GM21367 (cell line): ENCODE measurements around the gene PGAM5.

Experiments
- ATAC-seq: cut with Tn5 transposase; IDR thresholded peaks from one replicate; pipeline ENCODE4 v1.9.1; 2021; ENCODE audit not compliant: unreplicated experiment

The PGAM5 gene

GRCh38 chr12:132719141-132719953 is 8.7 kb downstream of the PGAM5 start:
- no peak for ATAC-seq

- no peak for ATAC-seq
These were observed 9.3 kb downstream of the PGAM5 start for GRCh38 chr12:132719954-132720324.

- no peak for ATAC-seq
These were observed 10.1 kb downstream of the PGAM5 start for GRCh38 chr12:132720606-132721345.

- ATAC-seq = no peak
These were observed 12.5 kb downstream of the PGAM5 start for GRCh38 chr12:132723015-132723763.

GRCh38 chr12:132723764-132724140 is 13.1 kb downstream of the PGAM5 start:
- no peak for ATAC-seq

- no peak for ATAC-seq
These were observed 14.0 kb downstream of the PGAM5 start for GRCh38 chr12:132724506-132725241.

- ATAC-seq = no peak
These were observed 15.7 kb downstream of the PGAM5 start for GRCh38 chr12:132726386-132726785.

- no peak for ATAC-seq
These were observed 16.6 kb downstream of the PGAM5 start for GRCh38 chr12:132727091-132727794.

- ATAC-seq = no peak
These were observed 17.9 kb downstream of the PGAM5 start for GRCh38 chr12:132728502-132728901.

GRCh38 chr12:132729541-132730320 is 19.1 kb downstream of the PGAM5 start:
- ATAC-seq = no peak

- ATAC-seq = no peak
These were observed 19.7 kb downstream of the PGAM5 start for GRCh38 chr12:132730353-132730752.

GRCh38 chr12:132731574-132731973 is 20.9 kb downstream of the PGAM5 start:
- ATAC-seq = no peak

- no peak for ATAC-seq
These were observed 23.6 kb downstream of the PGAM5 start for GRCh38 chr12:132734206-132734605.

GRCh38 chr12:132735496-132735895 is 24.9 kb downstream of the PGAM5 start:
- ATAC-seq = no peak

- no peak for ATAC-seq
These were observed 25.7 kb downstream of the PGAM5 start for GRCh38 chr12:132736378-132736777.

- no peak for ATAC-seq
These were observed 26.3 kb downstream of the PGAM5 start for GRCh38 chr12:132736913-132737312.

- no peak for ATAC-seq
These were observed 29.1 kb downstream of the PGAM5 start for GRCh38 chr12:132739600-132740312.

GRCh38 chr12:132740313-132740646 is 29.6 kb downstream of the PGAM5 start:
- no peak for ATAC-seq

- ATAC-seq = no peak
These were observed 30.0 kb downstream of the PGAM5 start for GRCh38 chr12:132740652-132741051.
